Measurements from ENCODE around the gene CD34. TPM values are rescaled to one million over a fixed set of nuclear protein-coding genes. Genes with fewer than 3 reads are reported as not detected.

CD34 gene
- total RNA-seq, 1 experiment from 2014 or later, result 0.35 TPM

DNA sequence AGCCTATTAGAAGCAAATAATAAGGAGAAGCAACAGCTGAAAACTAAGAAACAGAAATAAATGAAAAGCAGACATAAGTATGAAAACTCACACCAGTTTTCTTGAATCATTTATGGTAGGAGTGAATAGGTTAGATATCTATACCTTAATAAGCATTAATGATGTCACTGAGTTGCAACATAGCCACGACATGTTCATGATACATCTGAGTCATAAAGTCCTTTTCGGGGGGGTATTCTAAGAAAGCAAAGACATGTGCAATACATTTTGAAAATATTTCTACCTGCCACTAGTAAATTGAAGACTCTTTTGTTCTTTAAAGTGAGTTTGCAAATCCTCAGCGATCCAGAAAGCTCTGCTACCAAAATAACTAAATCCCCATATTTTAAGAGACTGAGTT, 7.2 kb downstream of the CD34 start:
- H3K4me2 ChIP-seq (ENCODE audit: insufficient read depth, insufficient read length, low read length), result no peak overlapping the region
- no peaks in the 10 kb centered on the region for H3K4me1 ChIP-seq (ENCODE audit: insufficient read depth, low read length)
- no peaks in the 10 kb centered on the region for H3K9me3 ChIP-seq (ENCODE audit: control insufficient read depth, low read depth, low read length)
- H4K91ac ChIP-seq (ENCODE audit: insufficient read length, low read depth, low read length), result no peak overlapping the region
- no peak overlapping the region for H4K5ac ChIP-seq (ENCODE audit: insufficient read length, low read depth, low read length)
- Mint-ChIP-seq H3K4me3 (no peak overlapping the region), H3K27ac (no peak overlapping the region), H3K4me1 (peaks cover 2 to 11% of the 10 kb centered on the region in 2 experiments; a peak in 3 of 4 replicates), H3K27me3 (ENCODE audit: low read depth) (peaks cover 8% of the 10 kb centered on the region), H3K36me3 (ENCODE audit: insufficient read depth in 1 of 3, low read depth in 3 of 3) (no peaks in the 10 kb centered on the region), H3K9me3 (no peaks in the 10 kb centered on the region)
- H4K20me1 ChIP-seq (ENCODE audit: control insufficient read depth, insufficient read depth, insufficient read length), result no peaks in the 10 kb centered on the region
- H3K79me1 ChIP-seq (ENCODE audit: insufficient read depth, low read depth, low read length, poor library complexity, severe bottlenecking), result no peaks in the 10 kb centered on the region
- no peak overlapping the region for H3K4ac ChIP-seq (ENCODE audit: low read depth, low read length)
- no peak overlapping the region for H3K18ac ChIP-seq (ENCODE audit: insufficient read length, low read depth, low read length)
- H2BK15ac ChIP-seq (ENCODE audit: low read depth, low read length), result no peak overlapping the region
- no CpG with 5 or more reads among the region's 3 CpGs for WGBS (ENCODE audit: extremely low coverage, insufficient read length, low lambda C conversion rate)
- no peak overlapping the region for H2BK5ac ChIP-seq (ENCODE audit: insufficient read length, low read length)
- H3K56ac ChIP-seq (ENCODE audit: insufficient read length, low read depth, low read length), result no peak overlapping the region
- H2AK5ac ChIP-seq (ENCODE audit: insufficient read length, low read length), result no peak overlapping the region
- H3T11ph ChIP-seq (ENCODE audit: low read length), result no peak overlapping the region
- no peak overlapping the region for H3K14ac ChIP-seq (ENCODE audit: insufficient read depth, low read length)
- H3K23ac ChIP-seq (ENCODE audit: insufficient read length, low read depth, low read length), result no peak overlapping the region
- no peaks in the 10 kb centered on the region for H3K23me2 ChIP-seq (ENCODE audit: insufficient read length, low read depth, low read length, poor library complexity, severe bottlenecking)
- no peak overlapping the region for H2AFZ ChIP-seq (ENCODE audit: low read length)
- no peak for DNase-seq
- no peak overlapping the region for H4K8ac ChIP-seq (replicated peaks; ENCODE audit: insufficient read length, low read depth, low read length)
- no peaks in the 10 kb centered on the region for H3K79me2 ChIP-seq (ENCODE audit: insufficient read depth, low read length)
- H2BK20ac ChIP-seq (ENCODE audit: low read depth, low read length, poor library complexity, severe bottlenecking), result no peak overlapping the region
- H2BK12ac ChIP-seq (ENCODE audit: insufficient read length, low read depth, low read length), result no peak overlapping the region
- no peak overlapping the region for H3K9ac ChIP-seq (ENCODE audit: extremely low read depth, insufficient read length, low read length)
- TF ChIP-seq, protein P1, sequence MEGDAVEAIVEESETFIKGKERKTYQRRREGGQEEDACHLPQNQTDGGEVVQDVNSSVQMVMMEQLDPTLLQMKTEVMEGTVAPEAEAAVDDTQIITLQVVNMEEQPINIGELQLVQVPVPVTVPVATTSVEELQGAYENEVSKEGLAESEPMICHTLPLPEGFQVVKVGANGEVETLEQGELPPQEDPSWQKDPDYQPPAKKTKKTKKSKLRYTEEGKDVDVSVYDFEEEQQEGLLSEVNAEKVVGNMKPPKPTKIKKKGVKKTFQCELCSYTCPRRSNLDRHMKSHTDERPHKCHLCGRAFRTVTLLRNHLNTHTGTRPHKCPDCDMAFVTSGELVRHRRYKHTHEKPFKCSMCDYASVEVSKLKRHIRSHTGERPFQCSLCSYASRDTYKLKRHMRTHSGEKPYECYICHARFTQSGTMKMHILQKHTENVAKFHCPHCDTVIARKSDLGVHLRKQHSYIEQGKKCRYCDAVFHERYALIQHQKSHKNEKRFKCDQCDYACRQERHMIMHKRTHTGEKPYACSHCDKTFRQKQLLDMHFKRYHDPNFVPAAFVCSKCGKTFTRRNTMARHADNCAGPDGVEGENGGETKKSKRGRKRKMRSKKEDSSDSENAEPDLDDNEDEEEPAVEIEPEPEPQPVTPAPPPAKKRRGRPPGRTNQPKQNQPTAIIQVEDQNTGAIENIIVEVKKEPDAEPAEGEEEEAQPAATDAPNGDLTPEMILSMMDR (conservative IDR thresholded peaks at IDR 0.05), result no peak
- H2BK120ac ChIP-seq (ENCODE audit: low read depth, low read length, poor library complexity, severe bottlenecking), result no peak overlapping the region
- no peaks in the 10 kb centered on the region for H3K27me3 ChIP-seq (ENCODE audit: insufficient read depth, low read length)
- no peak overlapping the region for H3K27ac ChIP-seq (ENCODE audit: insufficient read length, low read depth, low read length)

All from H9 (cell line).